ENCODE measurements around the gene PLA2G4F.
"Not testable (repeated sequence)": the region's sequence is repeated elsewhere in the genome, so short reads cannot be mapped to it uniquely, and the experiment has no call there.

The PLA2G4F gene

DNA sequence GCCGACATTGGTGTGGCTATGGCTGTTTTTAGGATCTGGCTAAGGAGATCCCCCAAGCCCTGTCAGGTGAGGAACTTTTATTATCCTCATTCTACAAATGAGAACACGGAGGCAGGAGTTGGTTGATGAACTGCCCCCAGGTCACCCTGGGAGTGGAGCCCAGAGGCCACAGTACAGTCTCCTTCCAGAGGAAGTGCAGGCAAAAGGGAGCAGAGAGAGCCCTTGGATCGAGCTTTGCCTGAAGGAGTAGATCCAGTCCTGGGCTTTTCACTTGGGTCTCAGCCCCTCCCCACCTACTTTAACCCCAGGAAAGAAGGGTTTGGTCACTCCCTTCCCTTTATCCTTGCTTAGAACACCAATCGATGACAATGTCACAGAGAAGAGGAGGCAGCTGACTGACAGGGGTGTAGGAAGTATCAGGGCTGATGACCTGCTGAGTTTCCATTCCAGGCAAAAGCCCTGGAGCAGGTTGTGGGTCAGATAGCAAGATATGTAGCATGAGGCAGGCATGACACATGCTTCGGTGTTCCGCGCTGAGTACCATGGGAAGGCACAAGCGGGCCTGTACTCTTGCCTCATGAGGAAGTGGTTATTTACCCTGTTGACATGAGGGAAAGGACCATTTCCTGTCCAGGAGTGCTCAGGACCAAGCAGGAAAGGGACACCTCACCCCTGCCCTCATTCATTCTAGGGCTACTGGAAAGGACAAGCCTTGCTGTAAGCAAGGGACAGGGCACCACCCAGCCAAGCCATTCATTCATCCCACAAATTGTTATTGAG, 56.2 kb downstream of the PLA2G4F start:
- DNase-seq (ENCODE audit: low read depth in 2 of 2), result no peak

GRCh38 chr15:42097018-42097417, 59.4 kb downstream of the PLA2G4F start:
- DNase-seq (ENCODE audit: low read depth in 2 of 2), result no peak

DNA sequence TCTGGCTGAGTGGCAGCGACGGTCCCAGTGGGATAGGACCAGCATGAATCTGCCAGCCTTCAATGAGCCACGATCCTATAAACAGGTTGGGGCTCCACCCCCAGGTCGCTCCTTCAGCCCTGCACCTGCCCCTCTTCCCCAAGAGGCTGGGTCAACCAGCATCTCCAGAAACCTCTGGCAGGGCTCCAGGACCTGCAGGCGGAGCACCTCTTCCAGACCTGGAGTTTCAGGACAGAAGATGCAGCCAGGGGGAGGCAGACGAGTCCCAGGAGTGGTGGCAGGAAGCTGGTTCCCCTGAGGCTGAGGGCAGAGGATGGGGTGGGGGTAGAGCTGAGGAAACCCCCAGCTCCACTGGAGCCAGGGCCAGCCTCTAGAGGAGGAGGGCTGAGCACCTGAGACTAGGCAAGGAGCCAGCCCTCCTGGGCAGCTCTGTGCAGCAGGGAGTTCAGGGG, 61.9 kb downstream of the PLA2G4F start, which contains the start of gene PLA2G4D:
Gene PLA2G4D (minus strand): TSS at position 51 of the 452 bp plus-strand sequence. CDS start 103 bp downstream, outside the sequence.
- DNase-seq (ENCODE audit: low read depth in 2 of 2), result no peak

- DNase-seq (ENCODE audit: low read depth in 2 of 2), result no peak
Measured at GRCh38 chr15:42093966-42094365, 62.5 kb downstream of the PLA2G4F start.

DNA sequence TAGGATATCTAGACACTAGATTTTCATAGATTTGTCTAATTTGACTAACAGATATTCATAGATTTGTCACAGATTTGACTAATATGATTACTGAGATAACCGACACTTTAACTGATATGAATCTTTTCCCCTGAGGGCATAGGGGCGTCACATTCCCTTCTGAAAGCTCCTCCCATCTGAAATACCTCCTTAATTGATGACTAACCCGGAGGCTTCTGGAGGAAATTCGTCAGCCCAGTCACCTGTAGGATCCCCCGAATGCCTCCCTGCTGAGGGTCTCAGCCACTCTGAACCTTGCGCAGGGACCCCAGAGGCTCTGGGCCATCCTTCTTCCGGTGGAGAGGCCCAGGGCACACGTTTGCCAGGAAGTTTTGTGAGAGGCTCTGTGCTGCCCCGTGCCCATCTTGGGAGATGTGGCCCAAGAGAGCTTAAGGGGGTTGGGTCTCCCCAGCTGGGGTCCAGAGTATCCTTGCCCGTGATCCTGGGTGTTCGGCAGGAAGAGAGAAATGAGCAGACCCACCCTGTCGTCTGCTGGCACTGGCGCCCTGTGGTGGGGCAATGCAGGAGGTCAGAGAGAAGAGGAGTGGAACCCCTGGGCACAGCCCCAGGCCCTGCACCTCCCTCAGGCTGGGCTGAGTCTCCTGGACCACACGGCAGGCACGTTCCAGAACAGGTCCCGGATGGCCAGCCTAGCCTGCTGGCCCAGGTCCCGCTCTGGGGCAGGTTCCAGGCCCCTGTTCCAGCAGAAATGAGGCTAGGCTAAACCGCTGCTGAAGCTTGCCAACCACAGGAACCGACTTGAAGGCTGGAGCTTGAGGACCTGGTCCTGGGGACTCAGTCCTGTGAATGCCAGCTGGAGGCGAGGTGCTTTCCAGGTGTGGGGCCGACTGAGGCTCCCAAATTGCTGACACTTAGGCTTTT, 63.8 kb downstream of the PLA2G4F start:
- DNase-seq (ENCODE audit: low read depth in 2 of 2), result no peak

- DNase-seq (ENCODE audit: low read depth in 2 of 2), result not testable (repeated sequence)
Measured at GRCh38 chr15:42091753-42092397, 64.6 kb downstream of the PLA2G4F start.

DNA sequence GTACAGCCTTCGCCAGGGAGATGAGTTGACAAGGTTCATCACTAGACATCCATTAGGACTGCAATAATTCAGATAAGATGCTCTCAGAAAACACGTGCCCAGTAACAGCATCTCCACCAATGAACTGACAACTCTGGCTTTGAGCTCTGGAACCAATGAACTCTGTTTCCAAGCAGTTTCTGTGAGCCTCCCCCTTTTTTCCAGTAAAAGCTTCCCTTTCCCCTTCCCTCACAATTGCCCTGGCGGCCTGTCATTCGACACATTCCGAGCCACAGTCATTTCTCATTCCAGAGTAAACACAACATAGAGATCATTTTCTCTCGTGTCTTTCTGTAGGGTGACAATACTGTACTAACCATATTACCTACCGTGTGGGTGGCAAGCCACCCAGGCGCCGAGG, 65.7 kb downstream of the PLA2G4F start:
- no peak for DNase-seq (ENCODE audit: low read depth in 2 of 2)

DNA sequence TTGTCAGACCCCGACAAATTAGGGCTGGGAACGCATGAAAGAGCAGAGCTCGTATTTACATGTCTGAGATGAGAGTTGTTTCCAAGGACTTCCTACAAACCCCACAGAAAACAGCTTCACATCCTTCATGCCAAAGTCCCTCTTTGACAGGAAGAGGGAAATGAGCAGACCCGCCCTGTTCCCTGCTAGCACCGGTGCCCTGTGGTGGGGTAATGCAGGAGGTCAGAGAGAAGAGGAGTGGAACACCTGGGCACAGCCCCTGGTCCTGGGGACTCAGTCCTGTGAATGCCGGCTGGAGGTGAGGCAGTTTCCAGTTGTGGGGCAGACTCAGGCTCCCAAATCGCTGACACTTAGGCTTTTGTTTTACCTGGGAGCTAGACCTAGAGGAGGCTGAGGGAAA, 66.1 kb downstream of the PLA2G4F start:
- no peak for DNase-seq (ENCODE audit: low read depth in 2 of 2)

DNA sequence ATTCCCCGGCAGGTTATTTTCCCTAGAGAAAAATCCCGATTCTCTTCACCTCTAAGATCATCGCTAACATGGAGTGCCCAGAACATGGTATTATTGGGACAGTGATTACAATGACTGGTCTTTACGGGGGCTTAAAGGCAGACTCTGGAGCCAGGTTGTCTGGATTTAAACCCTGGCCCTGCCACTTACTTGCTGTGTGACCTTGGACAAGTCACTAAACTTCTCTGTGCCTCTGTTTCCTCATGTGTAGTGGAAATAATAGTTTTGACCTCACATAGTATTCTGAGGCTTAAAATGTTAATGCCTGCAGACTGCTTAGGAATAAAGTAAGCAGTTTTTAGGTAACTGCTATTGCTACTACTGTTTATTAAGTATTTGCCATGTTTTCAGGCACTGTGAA, 66.5 kb downstream of the PLA2G4F start:
- DNase-seq (ENCODE audit: low read depth in 2 of 2), result no peak

Data from stimulated activated CD8-positive, alpha-beta memory T cell treated with anti-CD3 and anti-CD28 coated beads, Interleukin-7, amount 100 ng/mL, for 1 hour (primary cell).